ENCODE data around the gene HMGB4. TPM values are rescaled to one million over a fixed set of nuclear protein-coding genes. Genes with fewer than 3 reads are reported as not detected.

Gene HMGB4
- total and polyA plus RNA-seq, 12 donors = not detected

DNA sequence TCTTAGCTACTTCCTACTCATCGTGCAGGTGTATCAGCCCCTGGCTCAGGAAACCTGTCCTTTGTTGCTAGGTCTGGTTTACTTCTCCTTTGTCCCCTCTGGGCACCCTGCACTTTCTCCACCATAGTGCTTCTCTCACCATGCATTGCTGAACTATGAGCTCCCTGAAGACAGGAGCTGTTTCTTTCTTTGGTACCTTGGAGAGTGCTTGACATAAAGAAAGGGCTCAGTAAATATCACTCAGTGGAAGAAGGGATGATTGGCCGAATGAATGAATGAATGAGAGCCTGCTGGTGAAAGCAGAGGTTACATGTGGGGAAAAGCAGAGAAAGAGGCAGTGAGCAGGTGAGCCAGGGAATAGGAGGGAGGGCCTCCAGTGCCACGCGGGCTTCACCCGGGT, 9.8 kb upstream of the HMGB4 start:
- H3K27me3 ChIP-seq = peaks cover 0 to 38% (median 23%) of the 10 kb centered on the region in 7 donors
- no peak for ATAC-seq
- no peaks in the 10 kb centered on the region for H3K36me3 ChIP-seq
- H3K4me1 ChIP-seq = no peaks in the 10 kb centered on the region
- H3K4me3 ChIP-seq = no peak overlapping the region
- WGBS, 2 donors = 83 to 86% methylated on average over 5 of the region's 5 CpGs
- DNase-seq = no peak
- H3K9me3 ChIP-seq = no peaks in the 10 kb centered on the region
- intact Hi-C loops (cut with DNase I) = no loop called here
- H3K27ac ChIP-seq = no peak overlapping the region
- TF ChIP-seq, protein P1, sequence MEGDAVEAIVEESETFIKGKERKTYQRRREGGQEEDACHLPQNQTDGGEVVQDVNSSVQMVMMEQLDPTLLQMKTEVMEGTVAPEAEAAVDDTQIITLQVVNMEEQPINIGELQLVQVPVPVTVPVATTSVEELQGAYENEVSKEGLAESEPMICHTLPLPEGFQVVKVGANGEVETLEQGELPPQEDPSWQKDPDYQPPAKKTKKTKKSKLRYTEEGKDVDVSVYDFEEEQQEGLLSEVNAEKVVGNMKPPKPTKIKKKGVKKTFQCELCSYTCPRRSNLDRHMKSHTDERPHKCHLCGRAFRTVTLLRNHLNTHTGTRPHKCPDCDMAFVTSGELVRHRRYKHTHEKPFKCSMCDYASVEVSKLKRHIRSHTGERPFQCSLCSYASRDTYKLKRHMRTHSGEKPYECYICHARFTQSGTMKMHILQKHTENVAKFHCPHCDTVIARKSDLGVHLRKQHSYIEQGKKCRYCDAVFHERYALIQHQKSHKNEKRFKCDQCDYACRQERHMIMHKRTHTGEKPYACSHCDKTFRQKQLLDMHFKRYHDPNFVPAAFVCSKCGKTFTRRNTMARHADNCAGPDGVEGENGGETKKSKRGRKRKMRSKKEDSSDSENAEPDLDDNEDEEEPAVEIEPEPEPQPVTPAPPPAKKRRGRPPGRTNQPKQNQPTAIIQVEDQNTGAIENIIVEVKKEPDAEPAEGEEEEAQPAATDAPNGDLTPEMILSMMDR (IDR thresholded peaks at IDR 0.05) = no peak

DNA sequence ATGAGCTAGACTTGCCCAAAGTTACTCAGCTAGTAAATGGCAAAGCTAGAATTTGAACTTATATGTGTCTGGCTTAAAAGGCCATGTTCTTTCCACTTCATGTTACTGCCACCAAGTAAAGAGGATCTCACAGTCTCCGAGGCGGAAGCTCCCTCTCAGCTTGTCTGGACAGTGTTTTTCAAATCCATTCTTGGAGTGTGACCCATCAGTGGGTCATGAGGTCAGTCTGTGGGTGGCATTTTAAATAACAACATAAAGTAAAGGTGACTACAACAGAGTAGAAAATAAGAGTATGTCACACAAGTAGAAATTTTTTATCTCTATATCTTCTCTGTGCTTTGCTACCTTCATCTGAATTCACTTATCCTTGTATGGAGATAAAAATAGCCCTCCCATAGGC, 3.2 kb upstream of the HMGB4 start:
- no peak overlapping the region for H3K4me3 ChIP-seq
- DNase-seq (no peak), ATAC-seq (no peak)
- no peaks in the 10 kb centered on the region for H3K9me3 ChIP-seq
- 62 to 66% methylated on average over 2 of the region's 2 CpGs for WGBS, 2 donors
- H3K4me1 ChIP-seq = no peaks in the 10 kb centered on the region
- peaks cover 0 to 46% (median 26%) of the 10 kb centered on the region in 7 donors for H3K27me3 ChIP-seq
- no peaks in the 10 kb centered on the region for H3K36me3 ChIP-seq
- TF ChIP-seq, protein P1 (IDR thresholded peaks at IDR 0.05) = no peak
- intact Hi-C loops (cut with DNase I) = no loop called here
- no peak overlapping the region for H3K27ac ChIP-seq

DNA sequence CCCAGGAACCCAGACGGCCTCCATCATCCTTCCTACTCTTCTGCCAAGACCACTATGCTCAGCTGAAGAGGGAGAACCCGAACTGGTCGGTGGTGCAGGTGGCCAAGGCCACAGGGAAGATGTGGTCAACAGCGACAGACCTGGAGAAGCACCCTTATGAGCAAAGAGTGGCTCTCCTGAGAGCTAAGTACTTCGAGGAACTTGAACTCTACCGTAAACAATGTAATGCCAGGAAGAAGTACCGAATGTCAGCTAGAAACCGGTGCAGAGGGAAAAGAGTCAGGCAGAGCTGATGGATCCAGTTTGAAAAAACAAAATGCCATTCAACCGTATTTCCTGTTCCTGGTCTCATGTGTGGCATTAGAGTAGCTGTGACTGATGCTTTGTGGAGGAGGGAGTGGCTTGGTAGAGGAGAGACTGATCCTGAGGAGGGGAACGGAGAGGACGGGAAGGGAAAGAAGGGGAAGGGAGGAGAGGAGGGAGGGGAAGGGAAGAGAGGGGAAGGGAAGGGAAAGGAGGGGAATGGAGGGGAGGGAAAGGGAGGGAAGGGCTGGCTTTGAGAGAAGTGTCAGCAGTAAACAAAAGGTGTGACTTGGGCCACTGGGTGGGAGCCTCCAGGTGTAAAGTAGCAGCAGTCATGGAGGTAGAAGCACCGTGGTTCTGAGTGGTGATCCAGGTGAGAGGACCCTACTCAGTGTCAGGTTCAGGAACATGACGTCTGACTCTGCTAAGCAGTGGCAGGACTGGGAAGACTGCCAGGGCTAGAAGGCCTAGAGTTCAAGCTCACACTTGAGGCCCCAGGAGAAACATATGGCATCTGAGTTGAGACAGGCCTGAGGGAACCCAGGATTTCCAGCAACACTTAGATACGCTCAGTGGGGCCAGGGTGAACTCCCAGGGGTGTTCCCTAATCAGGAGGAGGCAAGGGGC, 846 bp downstream of the HMGB4 start:
- intact Hi-C loops (cut with DNase I) = no loop called here
- Histone ChIP-seq H3K9me3 (peaks cover 0 to 3% (median 0%) of the 10 kb centered on the region in 11 donors), H3K4me1 (no peaks in the 10 kb centered on the region), H3K27me3 (peaks cover 0 to 26% (median 12%) of the 10 kb centered on the region in 7 donors), H3K27ac (no peak overlapping the region), H3K36me3 (no peaks in the 10 kb centered on the region), H3K4me3 (no peak overlapping the region)
- DNase-seq (no peak), ATAC-seq (no peak)
- TF ChIP-seq, protein P1 (IDR thresholded peaks at IDR 0.05) = no peak
- WGBS, 2 donors = 61 to 66% methylated on average over 14 of the region's 14 CpGs

DNA sequence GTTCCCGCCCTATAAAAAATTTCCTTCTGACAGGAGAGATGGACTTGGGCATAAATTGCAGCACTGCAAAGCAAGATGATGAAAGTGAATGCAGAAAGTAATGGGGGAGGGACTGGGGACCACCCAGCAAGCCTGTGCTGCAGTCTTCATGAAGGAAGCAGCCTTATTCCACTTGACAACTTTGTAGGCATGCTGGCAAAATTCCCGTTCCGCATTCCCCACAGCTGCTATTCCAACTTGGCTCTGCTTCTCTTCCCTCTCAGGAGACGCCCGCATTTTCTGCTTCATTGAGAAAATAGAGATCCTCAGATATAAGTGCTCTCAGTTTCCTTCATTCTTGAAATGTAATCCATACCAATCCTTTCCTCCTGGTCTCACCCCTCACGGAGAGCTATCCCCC, 2.4 kb downstream of the HMGB4 start:
- ATAC-seq = no peak
- Histone ChIP-seq H3K9me3 (peaks cover 0 to 3% (median 0%) of the 10 kb centered on the region in 11 donors), H3K27me3 (peaks cover 0 to 26% (median 12%) of the 10 kb centered on the region in 7 donors), H3K27ac (no peak overlapping the region), H3K4me3 (no peak overlapping the region), H3K4me1 (no peaks in the 10 kb centered on the region), H3K36me3 (no peaks in the 10 kb centered on the region)
- TF ChIP-seq, protein P1 (IDR thresholded peaks at IDR 0.05) = no peak
- WGBS, 2 donors = 50 to 62% methylated on average over 6 of the region's 6 CpGs
- intact Hi-C loops (cut with DNase I) = no loop called here
- DNase-seq = no peak

Data from heart right ventricle (tissue), 16 donors.